Thymus (tissue), 11 donors: ENCODE measurements around the gene SUN1. TPM values are rescaled to one million over a fixed set of nuclear protein-coding genes. Genes with fewer than 3 reads are reported as not detected.

Source experiments
- DNase-seq, 9 donors: peaks; one replicate each; pipeline ENCODE4 v3.0.0-alpha.2; 2013; ENCODE audit warnings: low spot score in 9 of 9, low read depth in 6 of 9, missing footprints in 1 of 9
- H3K27ac ChIP-seq, 2 donors: one replicate each; pipeline ENCODE4 v1.5.1; 2013; ENCODE audit warnings: control low read depth in 1 of 2, low read depth in 1 of 2, low read length in 1 of 2, mild to moderate bottlenecking in 1 of 2, moderate library complexity in 1 of 2
- H3K27me3 ChIP-seq, 2 donors: one replicate each; pipeline ENCODE4 v1.5.1; 2013; ENCODE audit warnings: low read length in 1 of 2; ENCODE audit not compliant: control insufficient read depth in 2 of 2, insufficient read depth in 1 of 2
- H3K36me3 ChIP-seq, 2 donors: one replicate each; pipeline ENCODE4 v1.5.1; 2013; ENCODE audit warnings: low read length in 1 of 2, mild to moderate bottlenecking in 1 of 2, moderate library complexity in 1 of 2; ENCODE audit not compliant: control insufficient read depth in 2 of 2, insufficient read depth in 2 of 2
- H3K4me1 ChIP-seq, 2 donors: one replicate each; pipeline ENCODE4 v1.5.1; 2013; ENCODE audit warnings: low read length in 2 of 2; ENCODE audit not compliant: control insufficient read depth in 2 of 2, insufficient read depth in 2 of 2
- H3K4me3 ChIP-seq, 2 donors: one replicate each; pipeline ENCODE4 v1.5.1; 2013; ENCODE audit warnings: low read length in 2 of 2, control low read depth in 1 of 2, mild to moderate bottlenecking in 1 of 2
- H3K9me3 ChIP-seq, 2 donors: one replicate each; pipeline ENCODE4 v1.5.1; 2013; ENCODE audit warnings: low read length in 1 of 2, mild to moderate bottlenecking in 1 of 2; ENCODE audit not compliant: control insufficient read depth in 2 of 2, insufficient read depth in 1 of 2
- WGBS: extraction: QIAGEN DNeasy Blood & Tissue Kit; methylation state at CpG from one replicate; pipeline ENCODE4 v1.1.7; 2013; 5-methylcytosine and 5-hydroxymethylcytosine counted together
- polyA plus RNA-seq: library from polyadenylated mRNA; stranded (reverse); fragments of 200-250 nt; gene quantifications from one replicate; pipeline ENCODE4 v1.2.3, GENCODE V29; 2013
- total RNA-seq: library from RNA; stranded (reverse); fragments of 120-200 nt; gene quantifications from one replicate; pipeline ENCODE4 v1.2.4, GENCODE V29; 2013
- donor health status: healthy.

Gene SUN1
- total and polyA plus RNA-seq, 2 donors = 38.4 to 95.4 TPM

GRCh38 chr7:875051-875450 is 42.8 kb downstream of the SUN1 start:
- no peak for DNase-seq
- H3K4me1 ChIP-seq = peaks cover 7 to 20% of the 10 kb centered on the region in 2 donors
- H3K9me3 ChIP-seq = no peaks in the 10 kb centered on the region
- H3K36me3 ChIP-seq = peaks cover 14 to 23% of the 10 kb centered on the region in 2 donors
- 95% methylated on average over 7 of the region's 7 CpGs for WGBS
- H3K4me3 ChIP-seq = no peak overlapping the region
- no peaks in the 10 kb centered on the region for H3K27me3 ChIP-seq
- H3K27ac ChIP-seq = no peak overlapping the region

- DNase-seq = peak in 1 of 9 donors; percentile 7
Measured at GRCh38 chr7:875476-876076, 43.3 kb downstream of the SUN1 start.

GRCh38 chr7:876077-876971 is 44.0 kb downstream of the SUN1 start, which contains the start of gene GET4:
TSS of gene GET4 (plus strand) at chr7:876554. CDS start at chr7:876646, 92 bp downstream.
- Histone ChIP-seq H3K4me3 (peak within 1 kb of the TSS; percentile 79 to 94), H3K27ac (peak within 1 kb of the TSS; percentile 75 to 78), H3K27me3 (no peaks in the 10 kb centered on the region), H3K36me3 (peaks cover 12 to 23% of the 10 kb centered on the region in 2 donors), H3K9me3 (no peaks in the 10 kb centered on the region), H3K4me1 (peaks cover 7 to 20% of the 10 kb centered on the region in 2 donors)
- WGBS = under 1% methylated on average over 129 of the region's 129 CpGs
- DNase-seq = peak; percentile 74 to 97 (median 89)

More at GRCh38 chr7:875476-876076, 43.3 kb downstream of the SUN1 start:
- H3K9me3 ChIP-seq = no peaks in the 10 kb centered on the region
- peak overlapping the region; percentile 46 to 78 for H3K27ac ChIP-seq
- H3K4me3 ChIP-seq = peak overlapping the region; percentile 40 to 41
- peaks cover 7 to 20% of the 10 kb centered on the region in 2 donors for H3K4me1 ChIP-seq
- 86% methylated on average over 27 of the region's 27 CpGs for WGBS
- no peaks in the 10 kb centered on the region for H3K27me3 ChIP-seq
- H3K36me3 ChIP-seq = peaks cover 13 to 23% of the 10 kb centered on the region in 2 donors

- Histone ChIP-seq H3K27me3 (no peaks in the 10 kb centered on the region), H3K27ac (peak overlapping the region; percentile 75 to 76), H3K36me3 (peaks cover 14 to 23% of the 10 kb centered on the region in 2 donors), H3K4me3 (peak overlapping the region; percentile 79 to 94), H3K4me1 (peaks cover 7 to 20% of the 10 kb centered on the region in 2 donors), H3K9me3 (no peaks in the 10 kb centered on the region)
- DNase-seq = peak in 2 of 9 donors; percentile 22 to 32
- WGBS = 2% methylated on average over 26 of the region's 26 CpGs
Measured at GRCh38 chr7:876972-877311, 44.7 kb downstream of the SUN1 start.

- peak overlapping the region; percentile 79 to 94 for H3K4me3 ChIP-seq
- H3K36me3 ChIP-seq = peaks cover 15 to 16% of the 10 kb centered on the region in 2 donors
- peaks cover 7 to 20% of the 10 kb centered on the region in 2 donors for H3K4me1 ChIP-seq
- H3K27ac ChIP-seq = peak overlapping the region; percentile 55 to 76
- H3K9me3 ChIP-seq = no peaks in the 10 kb centered on the region
- WGBS = 16% methylated on average over 47 of the region's 47 CpGs
- no peaks in the 10 kb centered on the region for H3K27me3 ChIP-seq
- peak in 2 of 9 donors; percentile 13 to 31 for DNase-seq
Measured at GRCh38 chr7:877312-878232, 45.3 kb downstream of the SUN1 start.

- Histone ChIP-seq H3K27me3 (no peaks in the 10 kb centered on the region), H3K27ac (no peak overlapping the region), H3K4me3 (no peak overlapping the region), H3K36me3 (peaks cover 10 to 25% of the 10 kb centered on the region in 2 donors), H3K9me3 (no peaks in the 10 kb centered on the region), H3K4me1 (peaks cover 7 to 15% of the 10 kb centered on the region in 2 donors)
- DNase-seq = no peak
- 96% methylated on average over 15 of the region's 15 CpGs for WGBS
Measured at GRCh38 chr7:879093-879492, 46.8 kb downstream of the SUN1 start.

- no peak for DNase-seq
- Histone ChIP-seq H3K36me3 (peaks cover 10 to 25% of the 10 kb centered on the region in 2 donors), H3K27ac (no peak overlapping the region), H3K9me3 (no peaks in the 10 kb centered on the region), H3K27me3 (no peaks in the 10 kb centered on the region), H3K4me3 (no peak overlapping the region), H3K4me1 (peaks cover 7 to 15% of the 10 kb centered on the region in 2 donors)
- WGBS = 95% methylated on average over 14 of the region's 14 CpGs
Measured at GRCh38 chr7:879706-880105, 47.4 kb downstream of the SUN1 start.

GRCh38 chr7:880450-880849 is 48.2 kb downstream of the SUN1 start:
- Histone ChIP-seq H3K36me3 (peaks cover 10 to 25% of the 10 kb centered on the region in 2 donors), H3K9me3 (no peaks in the 10 kb centered on the region), H3K4me1 (peaks cover 7 to 15% of the 10 kb centered on the region in 2 donors), H3K4me3 (no peak overlapping the region), H3K27me3 (no peaks in the 10 kb centered on the region), H3K27ac (no peak overlapping the region)
- WGBS = 97% methylated on average over 15 of the region's 15 CpGs
- no peak for DNase-seq
